Keratinocyte (primary cell): ENCODE results near the gene LCORL. TPM values are rescaled to one million over a fixed set of nuclear protein-coding genes. Genes with fewer than 3 reads are reported as not detected.

Source experiments
- DNase-seq: peaks from one replicate; pipeline ENCODE4 v3.0.0-alpha.2; 2011; ENCODE audit warnings: low read depth, missing footprints, low spot score
- FAIRE-seq: peaks from 2 replicates; lab custom pipeline; 2011; peaks lifted over from hg19 to GRCh38; lab: Jason Lieb, UNC
- H2AFZ ChIP-seq: 2 replicates; pipeline ENCODE4 v1.6.0; 2012; ENCODE audit warnings: low read length, control low read depth, inconsistent platforms; ENCODE audit not compliant: control insufficient read depth
- H3K27ac ChIP-seq: 2 replicates; pipeline ENCODE4 v1.5.1; 2011; ENCODE audit warnings: low read length; ENCODE audit not compliant: control insufficient read depth, insufficient read depth
- H3K27me3 ChIP-seq: 3 replicates; pipeline ENCODE4 v1.6.0; 2011; ENCODE audit warnings: low read length; ENCODE audit not compliant: control insufficient read depth, insufficient read depth; ENCODE audit errors: extremely low read depth
- H3K36me3 ChIP-seq, 2 experiments: 2 replicates in 1 of 2; 3 replicates in 1 of 2; pipeline ENCODE4 v1.5.1; 2011; ENCODE audit warnings: low read length in 2 of 2, mild to moderate bottlenecking in 1 of 2; ENCODE audit not compliant: control insufficient read depth in 2 of 2, insufficient read depth in 2 of 2; ENCODE audit errors: extremely low read depth in 1 of 2
- H3K4me1 ChIP-seq: 3 replicates; pipeline ENCODE4 v1.5.1; 2011; ENCODE audit warnings: low read length; ENCODE audit not compliant: control insufficient read depth, insufficient read depth; ENCODE audit errors: extremely low read depth
- H3K4me2 ChIP-seq: 3 replicates; pipeline ENCODE4 v1.6.0; 2011; ENCODE audit warnings: low read depth, low read length; ENCODE audit not compliant: control insufficient read depth, insufficient read depth; ENCODE audit errors: extremely low read depth
- H3K4me3 ChIP-seq, 3 experiments: fragments of 200-600 bp in 1 of 3; sonication (generic) in 1 of 3; 2 replicates in 2 of 3; 3 replicates in 1 of 3; pipeline ENCODE4 v1.5.1; 2011 to 2016; ENCODE audit warnings: low read length in 3 of 3, mild to moderate bottlenecking in 3 of 3, control low read depth in 2 of 3, inconsistent platforms in 1 of 3, low read depth in 1 of 3, mixed read lengths in 1 of 3, mixed run types in 1 of 3, moderate library complexity in 1 of 3; ENCODE audit not compliant: control insufficient read depth in 2 of 3, insufficient read depth in 2 of 3; ENCODE audit errors: extremely low read depth in 1 of 3
- H3K79me2 ChIP-seq: 2 replicates; pipeline ENCODE4 v1.6.0; 2012; ENCODE audit warnings: low read length; ENCODE audit not compliant: control insufficient read depth, insufficient read depth
- H3K9ac ChIP-seq: 3 replicates; pipeline ENCODE4 v1.6.0; 2011; ENCODE audit warnings: low read length; ENCODE audit not compliant: control insufficient read depth, insufficient read depth; ENCODE audit errors: extremely low read depth
- H3K9me1 ChIP-seq: 3 replicates; pipeline ENCODE4 v1.6.0; 2011; ENCODE audit warnings: low read length; ENCODE audit not compliant: control insufficient read depth, insufficient read depth; ENCODE audit errors: extremely low read depth
- H3K9me3 ChIP-seq: 2 replicates; pipeline ENCODE4 v1.5.1; 2012; ENCODE audit warnings: low read depth, low read length; ENCODE audit not compliant: control insufficient read depth
- H4K20me1 ChIP-seq: 3 replicates; pipeline ENCODE4 v1.6.0; 2011; ENCODE audit warnings: low read length; ENCODE audit not compliant: control insufficient read depth, insufficient read depth; ENCODE audit errors: extremely low read depth
- CTCF ChIP-seq, 3 experiments: IDR thresholded peaks in 1 of 3; conservative IDR thresholded peaks in 1 of 3; optimal IDR thresholded peaks in 1 of 3; 2 replicates in 2 of 3; 3 replicates in 1 of 3; pipeline versions ENCODE3 to v1.5.1; 2011; ENCODE audit warnings: low read length in 3 of 3, mild to moderate bottlenecking in 3 of 3, moderate library complexity in 2 of 3, control low read depth in 1 of 3, inconsistent platforms in 1 of 3; ENCODE audit not compliant: insufficient read depth in 2 of 3; ENCODE audit errors: extremely low read depth in 1 of 3
- EZH2 ChIP-seq: IDR thresholded peaks from one replicate; pipeline ENCODE4 v1.6.1; 2012; ENCODE audit warnings: inconsistent platforms, mild to moderate bottlenecking, low read length, moderate library complexity
- dilution Hi-C: fragments of 300-500 bp; cut with MboI; formaldehyde crosslinking; loops from one replicate; pipeline ENCODE4 v1.7.0; 2020; ENCODE audit warnings: low sequenced_read_pairs; ENCODE audit not compliant: extremely low pct_ligation_motif_present
- polyA plus RNA-seq, 5 experiments: library from polyadenylated mRNA; depleted of rRNA in 3 of 5; stranded (reverse) in 3 of 5; stranded (forward) in 1 of 5; unstranded in 1 of 5; fragments of >200 nt; gene quantifications; 1 replicate in 1 of 5; 2 replicates in 3 of 5; 3 replicates in 1 of 5; pipeline versions ENCODE4 v1.2.1 to v1.2.3, GENCODE V29; 2011 to 2012; ENCODE audit warnings: missing spikeins in 2 of 5, low read depth in 1 of 5, low replicate concordance in 1 of 5

The LCORL gene
- polyA plus RNA-seq, 1 donor (not counting 4 experiments of a cell fraction or from before 2014, with no cell fraction given) = 3.3 TPM

GRCh38 chr4:17884063-17884462 is 137.5 kb downstream of the LCORL start:
- Histone ChIP-seq H2AFZ (no peak overlapping the region), H3K9me3 (no peaks in the 10 kb centered on the region), H3K9me1 (no peaks in the 10 kb centered on the region), H3K9ac (no peak overlapping the region), H3K36me3 (no peaks in the 10 kb centered on the region), H3K27me3 (no peaks in the 10 kb centered on the region), H3K27ac (no peak overlapping the region), H3K4me1 (no peaks in the 10 kb centered on the region), H3K79me2 (no peaks in the 10 kb centered on the region), H3K4me2 (no peak overlapping the region), H4K20me1 (no peaks in the 10 kb centered on the region), H3K4me3 (no peak overlapping the region)
- no peak for TF ChIP-seq EZH2
- no peak for TF ChIP-seq CTCF (optimal IDR thresholded peaks at IDR 0.05 in 1 of 3, IDR thresholded peaks at IDR 0.05 in 1 of 3, conservative IDR thresholded peaks at IDR 0.05 in 1 of 3; ENCODE audit: extremely low read depth in 1 of 3, insufficient read depth in 2 of 3, low read length in 3 of 3)
- dilution Hi-C loops = no loop called here
- FAIRE-seq = no peak
- no peak for DNase-seq

- H4K20me1 ChIP-seq = no peaks in the 10 kb centered on the region
- no peak overlapping the region for H2AFZ ChIP-seq
- no peaks in the 10 kb centered on the region for H3K4me1 ChIP-seq
- H3K36me3 ChIP-seq = no peaks in the 10 kb centered on the region
- H3K4me2 ChIP-seq = no peak overlapping the region
- H3K27me3 ChIP-seq = no peaks in the 10 kb centered on the region
- DNase-seq (no peak), FAIRE-seq (no peak)
- no peak overlapping the region for H3K9ac ChIP-seq
- dilution Hi-C loops = no loop called here
- H3K9me1 ChIP-seq = no peaks in the 10 kb centered on the region
- H3K27ac ChIP-seq = no peak overlapping the region
- H3K4me3 ChIP-seq = no peak overlapping the region
- no peaks in the 10 kb centered on the region for H3K79me2 ChIP-seq
- H3K9me3 ChIP-seq = no peaks in the 10 kb centered on the region
- TF ChIP-seq CTCF (optimal IDR thresholded peaks at IDR 0.05 in 1 of 3, IDR thresholded peaks at IDR 0.05 in 1 of 3, conservative IDR thresholded peaks at IDR 0.05 in 1 of 3; ENCODE audit: extremely low read depth in 1 of 3, insufficient read depth in 2 of 3, low read length in 3 of 3) = no peak
- no peak for TF ChIP-seq EZH2
Measured at GRCh38 chr4:17877661-17878060, 143.9 kb downstream of the LCORL start.
